SU-DHL-6 (cell line): ENCODE results near the gene RING1.

Experiments
- H2AFZ ChIP-seq: fragments of 200-600 bp; sonication (generic); 2 replicates; pipeline ENCODE4 v1.6.1; 2014; ENCODE audit warnings: low read depth, mild to moderate bottlenecking, moderate library complexity, mixed read lengths, antibody characterized with exemption, low read length; ENCODE audit not compliant: severe bottlenecking
- H3F3A ChIP-seq: fragments of 200-600 bp; shearing (Covaris generic); 2 replicates; pipeline ENCODE4 v1.6.0; 2016; ENCODE audit warnings: antibody characterized with exemption, mild to moderate bottlenecking; ENCODE audit not compliant: insufficient read depth
- H3K27ac ChIP-seq: fragments of 200-600 bp; sonication (generic); 2 replicates; pipeline ENCODE4 v1.5.1; 2016; ENCODE audit warnings: low read depth, mild to moderate bottlenecking, low read length, moderate library complexity, mixed read lengths
- H3K27me3 ChIP-seq: fragments of 200-600 bp; sonication (generic), shearing (Covaris generic); 2 replicates; pipeline ENCODE4 v1.6.0; 2014; ENCODE audit warnings: mild to moderate bottlenecking, low read length
- H3K36me3 ChIP-seq: fragments of 200-600 bp; sonication (generic); 2 replicates; pipeline ENCODE4 v1.6.1; 2014; ENCODE audit warnings: mild to moderate bottlenecking, low read length, mixed read lengths
- H3K4me2 ChIP-seq: fragments of 300-600, 200-600 bp; shearing (Covaris generic), sonication (generic); 2 replicates; pipeline ENCODE4 v1.6.0; 2014; ENCODE audit warnings: low read length, low read depth, mild to moderate bottlenecking; ENCODE audit not compliant: poor library complexity, severe bottlenecking
- H3K4me3 ChIP-seq: fragments of 200-600 bp; sonication (generic); 2 replicates; pipeline ENCODE4 v1.5.1; 2014; ENCODE audit warnings: antibody characterized with exemption, low read length, mild to moderate bottlenecking, mixed read lengths; ENCODE audit not compliant: insufficient read depth, poor library complexity, severe bottlenecking
- H3K79me2 ChIP-seq: fragments of 200-600 bp; sonication (generic); 2 replicates; pipeline ENCODE4 v1.6.1; 2014; ENCODE audit warnings: mild to moderate bottlenecking, low read length, moderate library complexity; ENCODE audit not compliant: insufficient read depth
- H3K9ac ChIP-seq: fragments of 200-600 bp; sonication (generic); 2 replicates; pipeline ENCODE4 v1.7.0; 2014; ENCODE audit warnings: mild to moderate bottlenecking, low read length
- H3K9me2 ChIP-seq: fragments of 200-600 bp; sonication (generic); replicated peaks from 2 replicates; pipeline ENCODE4 v1.6.1; 2014; ENCODE audit warnings: low read length; ENCODE audit not compliant: insufficient read depth
- H3K9me3 ChIP-seq: fragments of 200-600 bp; sonication (generic); 2 replicates; pipeline ENCODE4 v1.6.1; 2014; ENCODE audit warnings: low read length, mixed read lengths; ENCODE audit not compliant: insufficient read depth
- H4K20me1 ChIP-seq: fragments of 200-600 bp; sonication (generic); 2 replicates; pipeline ENCODE4 v1.6.1; 2014; ENCODE audit warnings: low read depth, mild to moderate bottlenecking, antibody characterized with exemption, low read length, moderate library complexity, mixed read lengths
- EZH2phosphoT487 ChIP-seq: fragments of 200-600 bp; sonication (generic), shearing (Covaris generic); conservative IDR thresholded peaks from 2 replicates; pipeline ENCODE4 v1.6.1; 2018; ENCODE audit warnings: mild to moderate bottlenecking, antibody characterized with exemption, low read length, moderate library complexity, mixed read lengths
- TF ChIP-seq, protein P1 (sequence below): fragments of 200-600 bp; sonication (generic); IDR thresholded peaks from one replicate; pipeline ENCODE4 v1.5.1; 2017; ENCODE audit warnings: antibody characterized with exemption, mild to moderate bottlenecking, low read length, moderate library complexity; ENCODE audit not compliant: insufficient read depth, poor library complexity, severe bottlenecking

The RING1 gene

DNA sequence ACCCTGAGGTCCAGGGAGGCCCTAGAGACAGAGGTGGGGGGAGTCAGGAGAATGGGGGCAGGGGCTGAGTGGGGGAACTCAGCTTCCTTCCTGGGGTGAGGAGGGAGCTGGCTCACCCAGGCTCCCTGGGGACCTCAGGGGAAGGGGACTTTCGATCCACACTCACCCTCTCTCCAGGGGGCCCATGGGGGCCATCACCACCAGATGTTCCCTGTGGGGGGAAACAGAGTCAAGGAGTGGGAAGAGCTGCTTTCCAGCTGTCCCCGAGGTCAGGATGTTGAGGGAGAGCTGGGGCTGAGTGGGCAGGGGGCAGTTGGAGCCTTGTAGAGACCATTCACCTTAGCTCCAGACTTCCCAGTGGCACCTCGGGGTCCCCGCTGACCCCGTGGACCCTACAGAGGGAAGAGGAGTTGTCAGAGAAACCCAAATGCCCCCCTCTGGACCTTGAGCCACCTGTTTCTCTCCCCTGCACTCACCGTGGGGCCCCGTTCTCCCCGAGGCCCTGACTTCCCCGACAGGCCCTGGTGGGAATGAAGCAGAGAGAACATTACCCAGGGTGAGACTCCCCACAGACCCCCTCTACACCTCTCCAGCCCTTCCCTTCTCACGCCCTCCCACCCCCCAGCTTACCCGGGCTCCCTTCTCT is 34.6 kb upstream of the RING1 start:
- H4K20me1 ChIP-seq: no peaks in the 10 kb centered on the region
- H3K9me3 ChIP-seq: no peaks in the 10 kb centered on the region
- TF ChIP-seq, protein P1, sequence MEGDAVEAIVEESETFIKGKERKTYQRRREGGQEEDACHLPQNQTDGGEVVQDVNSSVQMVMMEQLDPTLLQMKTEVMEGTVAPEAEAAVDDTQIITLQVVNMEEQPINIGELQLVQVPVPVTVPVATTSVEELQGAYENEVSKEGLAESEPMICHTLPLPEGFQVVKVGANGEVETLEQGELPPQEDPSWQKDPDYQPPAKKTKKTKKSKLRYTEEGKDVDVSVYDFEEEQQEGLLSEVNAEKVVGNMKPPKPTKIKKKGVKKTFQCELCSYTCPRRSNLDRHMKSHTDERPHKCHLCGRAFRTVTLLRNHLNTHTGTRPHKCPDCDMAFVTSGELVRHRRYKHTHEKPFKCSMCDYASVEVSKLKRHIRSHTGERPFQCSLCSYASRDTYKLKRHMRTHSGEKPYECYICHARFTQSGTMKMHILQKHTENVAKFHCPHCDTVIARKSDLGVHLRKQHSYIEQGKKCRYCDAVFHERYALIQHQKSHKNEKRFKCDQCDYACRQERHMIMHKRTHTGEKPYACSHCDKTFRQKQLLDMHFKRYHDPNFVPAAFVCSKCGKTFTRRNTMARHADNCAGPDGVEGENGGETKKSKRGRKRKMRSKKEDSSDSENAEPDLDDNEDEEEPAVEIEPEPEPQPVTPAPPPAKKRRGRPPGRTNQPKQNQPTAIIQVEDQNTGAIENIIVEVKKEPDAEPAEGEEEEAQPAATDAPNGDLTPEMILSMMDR: no peak
- TF ChIP-seq EZH2phosphoT487: no peak
- no peaks in the 10 kb centered on the region for H3F3A ChIP-seq
- H3K27me3 ChIP-seq: no peaks in the 10 kb centered on the region
- no peaks in the 10 kb centered on the region for H3K79me2 ChIP-seq
- no peak overlapping the region for H3K27ac ChIP-seq
- H3K4me3 ChIP-seq: no peak overlapping the region
- no peak overlapping the region for H3K4me2 ChIP-seq
- H3K9me2 ChIP-seq: no peaks in the 10 kb centered on the region
- no peak overlapping the region for H3K9ac ChIP-seq
- H3K36me3 ChIP-seq: no peaks in the 10 kb centered on the region
- no peak overlapping the region for H2AFZ ChIP-seq

DNA sequence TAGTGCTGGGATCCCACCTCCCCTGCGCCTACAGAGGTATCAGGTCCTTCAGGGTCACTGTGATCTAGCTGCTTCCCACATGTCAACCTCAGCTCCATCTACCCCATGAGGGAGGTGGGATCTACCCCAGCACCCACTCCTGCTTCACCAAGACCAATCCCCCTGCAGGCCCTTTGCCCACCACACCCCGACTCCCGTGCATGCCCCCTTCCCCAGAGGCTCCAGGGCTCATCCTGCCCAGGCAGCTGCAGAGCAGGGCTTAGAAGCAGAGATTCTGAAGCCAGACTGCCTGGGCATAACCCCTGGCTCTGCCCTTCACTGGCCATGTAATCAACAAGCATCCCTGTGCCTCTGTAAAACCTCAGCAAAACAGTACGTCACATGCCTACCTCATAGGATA is 33.5 kb upstream of the RING1 start:
- Histone ChIP-seq H3K27me3 (no peaks in the 10 kb centered on the region), H3F3A (no peaks in the 10 kb centered on the region), H3K27ac (no peak overlapping the region), H2AFZ (no peak overlapping the region), H3K9ac (no peak overlapping the region), H4K20me1 (no peaks in the 10 kb centered on the region), H3K36me3 (no peaks in the 10 kb centered on the region), H3K9me3 (no peaks in the 10 kb centered on the region), H3K4me2 (no peak overlapping the region), H3K9me2 (no peaks in the 10 kb centered on the region), H3K4me3 (no peak overlapping the region), H3K79me2 (no peaks in the 10 kb centered on the region)
- no peak for TF ChIP-seq EZH2phosphoT487
- TF ChIP-seq, protein P1: no peak

GRCh38 chr6:33175436-33176069 is 32.7 kb upstream of the RING1 start:
- no peak overlapping the region for H3K4me2 ChIP-seq
- no peak overlapping the region for H3K9ac ChIP-seq
- no peak overlapping the region for H3K4me3 ChIP-seq
- no peaks in the 10 kb centered on the region for H4K20me1 ChIP-seq
- H2AFZ ChIP-seq: no peak overlapping the region
- no peaks in the 10 kb centered on the region for H3F3A ChIP-seq
- H3K79me2 ChIP-seq: no peaks in the 10 kb centered on the region
- H3K9me2 ChIP-seq: no peaks in the 10 kb centered on the region
- TF ChIP-seq EZH2phosphoT487: no peak
- TF ChIP-seq, protein P1: no peak
- no peaks in the 10 kb centered on the region for H3K36me3 ChIP-seq
- H3K27me3 ChIP-seq: no peaks in the 10 kb centered on the region
- H3K9me3 ChIP-seq: no peaks in the 10 kb centered on the region
- no peak overlapping the region for H3K27ac ChIP-seq
